ENCODE measurements around the gene CIPC. TPM values are rescaled to one million over a fixed set of nuclear protein-coding genes. Genes with fewer than 3 reads are reported as not detected.

CIPC gene
- total RNA-seq, 1 donor from 2014 or later: 12.4 TPM

DNA sequence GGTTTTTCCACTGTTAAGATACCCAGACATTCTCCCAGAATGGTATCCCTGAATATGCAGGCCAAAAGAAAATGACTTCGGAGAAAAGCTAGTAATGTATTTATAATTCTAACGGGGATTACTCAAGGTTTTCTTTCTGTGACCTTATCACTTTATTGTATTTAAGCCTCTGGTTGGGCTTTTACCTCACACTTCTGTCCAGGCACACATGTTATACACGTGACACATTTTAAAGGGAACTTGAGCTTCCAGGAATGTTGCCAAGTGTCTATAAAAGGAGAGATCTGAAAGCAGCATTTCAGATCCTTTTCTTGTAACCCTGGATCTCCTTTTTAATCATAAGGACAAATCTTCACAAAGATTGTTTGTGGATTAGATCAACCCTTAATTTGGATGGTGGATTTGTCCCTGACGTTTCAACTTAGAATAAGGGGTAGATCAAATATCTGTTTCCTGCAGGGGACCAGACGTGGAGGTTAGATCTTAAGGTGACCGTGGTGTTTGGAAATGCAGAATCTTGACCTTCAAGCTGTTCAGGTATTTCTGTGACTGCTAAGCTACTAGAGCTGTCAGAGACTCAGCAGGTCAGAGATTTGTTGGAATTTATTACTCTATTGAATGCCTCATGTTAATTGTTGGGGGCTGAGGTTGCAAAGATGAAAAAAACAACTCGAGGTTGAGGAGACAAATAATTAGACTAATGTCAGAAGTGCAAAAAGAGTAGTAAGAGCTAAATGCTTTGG is 1.5 kb downstream of the CIPC start:
- no peaks in the 10 kb centered on the region for H3K27me3 Mint-ChIP-seq (ENCODE audit: unreplicated experiment)
- TF ChIP-seq, protein P1, sequence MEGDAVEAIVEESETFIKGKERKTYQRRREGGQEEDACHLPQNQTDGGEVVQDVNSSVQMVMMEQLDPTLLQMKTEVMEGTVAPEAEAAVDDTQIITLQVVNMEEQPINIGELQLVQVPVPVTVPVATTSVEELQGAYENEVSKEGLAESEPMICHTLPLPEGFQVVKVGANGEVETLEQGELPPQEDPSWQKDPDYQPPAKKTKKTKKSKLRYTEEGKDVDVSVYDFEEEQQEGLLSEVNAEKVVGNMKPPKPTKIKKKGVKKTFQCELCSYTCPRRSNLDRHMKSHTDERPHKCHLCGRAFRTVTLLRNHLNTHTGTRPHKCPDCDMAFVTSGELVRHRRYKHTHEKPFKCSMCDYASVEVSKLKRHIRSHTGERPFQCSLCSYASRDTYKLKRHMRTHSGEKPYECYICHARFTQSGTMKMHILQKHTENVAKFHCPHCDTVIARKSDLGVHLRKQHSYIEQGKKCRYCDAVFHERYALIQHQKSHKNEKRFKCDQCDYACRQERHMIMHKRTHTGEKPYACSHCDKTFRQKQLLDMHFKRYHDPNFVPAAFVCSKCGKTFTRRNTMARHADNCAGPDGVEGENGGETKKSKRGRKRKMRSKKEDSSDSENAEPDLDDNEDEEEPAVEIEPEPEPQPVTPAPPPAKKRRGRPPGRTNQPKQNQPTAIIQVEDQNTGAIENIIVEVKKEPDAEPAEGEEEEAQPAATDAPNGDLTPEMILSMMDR (IDR thresholded peaks at IDR 0.05): no peak

DNA sequence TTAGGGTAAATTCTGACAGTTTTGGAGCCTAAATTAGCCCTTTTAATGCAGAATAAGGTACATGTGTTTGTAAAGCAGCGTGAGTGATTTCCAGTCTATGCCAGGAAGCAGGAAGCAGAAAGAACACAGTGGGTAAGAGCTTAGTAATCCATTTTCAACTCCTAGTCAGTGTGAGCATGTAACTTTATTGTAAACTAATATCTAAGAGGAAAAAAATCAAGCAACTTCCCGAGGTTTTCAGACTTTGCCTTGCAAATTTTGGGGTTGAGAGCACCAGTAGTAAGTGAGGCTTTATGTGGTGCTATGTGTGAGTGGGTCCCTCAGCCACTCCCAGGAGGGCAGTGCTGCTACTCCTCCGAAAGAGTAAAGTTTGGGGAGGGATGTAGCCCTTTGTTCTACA is 2.9 kb downstream of the CIPC start:
- no peak for DNase-seq (ENCODE audit: extremely low spot score, unreplicated experiment)
- Mint-ChIP-seq H3K9me3 (ENCODE audit: unreplicated experiment) (no peaks in the 10 kb centered on the region), H3K27me3 (ENCODE audit: unreplicated experiment) (no peaks in the 10 kb centered on the region), H3K36me3 (ENCODE audit: unreplicated experiment) (no peaks in the 10 kb centered on the region), H3K4me1 (ENCODE audit: unreplicated experiment) (peaks cover 27% of the 10 kb centered on the region), H3K27ac (ENCODE audit: unreplicated experiment) (no peak overlapping the region), H3K4me3 (ENCODE audit: unreplicated experiment) (no peak overlapping the region)
- TF ChIP-seq, protein P1 (IDR thresholded peaks at IDR 0.05): no peak

More for the DNA sequence above, 1.5 kb downstream of the CIPC start:
- Mint-ChIP-seq H3K27ac (ENCODE audit: unreplicated experiment) (peak overlapping the region; percentile 97), H3K4me3 (ENCODE audit: unreplicated experiment) (peak overlapping the region; percentile 99), H3K36me3 (ENCODE audit: unreplicated experiment) (no peaks in the 10 kb centered on the region), H3K4me1 (ENCODE audit: unreplicated experiment) (peaks cover 29% of the 10 kb centered on the region), H3K9me3 (ENCODE audit: unreplicated experiment) (no peaks in the 10 kb centered on the region)
- DNase-seq (ENCODE audit: extremely low spot score, unreplicated experiment): no peak

DNA sequence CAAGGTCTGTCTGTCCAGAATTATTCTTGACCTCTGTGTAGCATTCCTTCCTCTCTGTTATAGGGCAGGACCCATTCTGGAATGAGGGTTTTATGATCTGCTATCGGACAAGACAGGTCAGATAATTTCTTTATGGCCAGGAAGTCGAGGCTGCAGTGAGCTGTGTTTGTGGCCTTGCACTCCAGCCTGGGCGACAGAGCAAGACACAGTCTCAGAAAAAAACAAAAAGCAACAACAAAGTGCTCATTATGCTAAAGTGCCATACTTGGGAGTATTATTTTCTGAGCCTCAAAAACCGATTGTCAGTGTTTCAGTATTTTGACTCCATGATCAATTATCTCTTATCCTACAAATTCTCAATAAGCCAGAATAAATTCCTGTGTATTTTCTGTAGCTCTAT is 4.1 kb downstream of the CIPC start:
- Mint-ChIP-seq H3K9me3 (ENCODE audit: unreplicated experiment) (no peaks in the 10 kb centered on the region), H3K4me3 (ENCODE audit: unreplicated experiment) (no peak overlapping the region), H3K36me3 (ENCODE audit: unreplicated experiment) (peaks cover 8% of the 10 kb centered on the region), H3K27ac (ENCODE audit: unreplicated experiment) (no peak overlapping the region), H3K4me1 (ENCODE audit: unreplicated experiment) (peaks cover 18% of the 10 kb centered on the region), H3K27me3 (ENCODE audit: unreplicated experiment) (no peaks in the 10 kb centered on the region)
- no peak for DNase-seq (ENCODE audit: extremely low spot score, unreplicated experiment)
- TF ChIP-seq, protein P1 (IDR thresholded peaks at IDR 0.05): no peak

DNA sequence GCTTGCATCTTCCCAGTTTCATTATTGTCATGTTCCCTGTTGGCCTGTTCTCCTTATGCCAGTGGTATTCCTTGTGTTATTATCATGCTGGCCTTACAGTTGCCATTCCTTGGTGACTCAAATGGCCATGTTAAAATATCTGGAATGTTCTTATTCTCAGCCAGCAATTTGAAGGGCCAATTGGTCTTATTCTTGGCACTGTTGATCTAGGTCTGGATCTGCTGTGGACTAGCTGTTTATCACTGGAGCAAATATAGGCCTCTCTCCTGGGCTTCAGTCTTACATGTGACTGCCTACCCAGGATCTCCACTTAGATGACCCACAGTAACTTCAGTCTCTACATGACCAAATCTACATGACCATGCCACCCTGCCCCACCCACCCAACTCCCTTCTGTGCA is 5.4 kb downstream of the CIPC start:
- TF ChIP-seq, protein P1 (IDR thresholded peaks at IDR 0.05): no peak
- H3K36me3 Mint-ChIP-seq (ENCODE audit: unreplicated experiment): peaks cover 14% of the 10 kb centered on the region
- H3K27ac Mint-ChIP-seq (ENCODE audit: unreplicated experiment): no peak overlapping the region
- no peaks in the 10 kb centered on the region for H3K27me3 Mint-ChIP-seq (ENCODE audit: unreplicated experiment)
- H3K4me3 Mint-ChIP-seq (ENCODE audit: unreplicated experiment): no peak overlapping the region
- no peaks in the 10 kb centered on the region for H3K9me3 Mint-ChIP-seq (ENCODE audit: unreplicated experiment)
- DNase-seq (ENCODE audit: extremely low spot score, unreplicated experiment): no peak
- H3K4me1 Mint-ChIP-seq (ENCODE audit: unreplicated experiment): peaks cover 14% of the 10 kb centered on the region

DNA sequence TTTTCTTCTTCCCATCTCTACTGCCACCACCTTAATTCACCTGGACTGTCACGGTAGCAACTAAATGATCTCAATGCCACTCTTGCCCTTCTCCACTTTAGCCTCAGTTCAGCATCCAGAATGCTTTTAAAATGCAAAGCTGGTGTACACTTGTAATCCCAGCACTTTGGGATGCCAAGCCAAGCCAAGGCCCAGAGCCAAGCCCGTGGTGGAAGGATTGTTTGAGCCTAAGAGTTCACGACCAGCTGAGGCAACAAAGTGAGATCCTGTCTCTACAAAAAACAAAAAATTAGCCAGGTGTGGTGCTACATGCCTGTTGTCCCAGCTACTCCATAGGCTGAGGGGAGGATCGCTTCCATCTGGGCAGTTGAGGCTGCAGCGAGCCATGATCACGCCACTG is 5.9 kb downstream of the CIPC start:
- Mint-ChIP-seq H3K4me3 (ENCODE audit: unreplicated experiment) (no peak overlapping the region), H3K27ac (ENCODE audit: unreplicated experiment) (no peak overlapping the region), H3K27me3 (ENCODE audit: unreplicated experiment) (no peaks in the 10 kb centered on the region), H3K4me1 (ENCODE audit: unreplicated experiment) (peaks cover 10% of the 10 kb centered on the region), H3K9me3 (ENCODE audit: unreplicated experiment) (no peaks in the 10 kb centered on the region), H3K36me3 (ENCODE audit: unreplicated experiment) (peaks cover 18% of the 10 kb centered on the region)
- no peak for DNase-seq (ENCODE audit: extremely low spot score, unreplicated experiment)
- TF ChIP-seq, protein P1 (IDR thresholded peaks at IDR 0.05): no peak

Measured in osteocyte (in vitro differentiated cells).